Esophagus squamous epithelium (tissue), 4 donors: Measurements from ENCODE around the gene LIME1.

Experiments
- CTCF ChIP-seq, 6 experiments: fragments of 450-650 bp in 4 of 6; fragments of 200-600 bp in 2 of 6; sonication (generic) in 2 of 6; IDR thresholded peaks; one replicate each; pipeline ENCODE4 v1.5.1; 2016 to 2019; ENCODE audit warnings: antibody characterized with exemption in 6 of 6, mild to moderate bottlenecking in 4 of 6, moderate library complexity in 4 of 6
- POLR2A ChIP-seq, 4 donors: fragments of 450-650 bp; IDR thresholded peaks; one replicate each; pipeline ENCODE4 v1.6.1; 2017; ENCODE audit warnings: antibody characterized with exemption in 4 of 4, mild to moderate bottlenecking in 4 of 4, moderate library complexity in 3 of 4

DNA sequence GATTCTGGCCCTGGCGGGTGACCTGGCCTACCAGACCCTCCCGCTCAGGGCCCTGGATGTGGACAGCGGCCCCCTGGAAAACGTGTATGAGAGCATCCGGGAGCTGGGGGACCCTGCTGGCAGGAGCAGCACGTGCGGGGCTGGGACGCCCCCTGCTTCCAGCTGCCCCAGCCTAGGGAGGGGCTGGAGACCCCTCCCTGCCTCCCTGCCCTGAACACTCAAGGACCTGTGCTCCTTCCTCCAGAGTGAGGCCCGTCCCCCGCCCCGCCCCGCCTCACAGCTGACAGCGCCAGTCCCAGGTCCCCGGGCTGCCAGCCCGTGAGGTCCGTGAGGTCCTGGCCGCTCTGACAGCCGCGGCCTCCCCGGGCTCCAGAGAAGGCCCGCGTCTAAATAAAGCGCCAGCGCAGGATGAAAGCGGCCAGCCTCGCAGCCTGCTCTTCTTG lies 2.2 kb downstream of the LIME1 start:
- TF ChIP-seq CTCF (IDR thresholded peaks at IDR 0.05): no peak
- no peak for TF ChIP-seq POLR2A (IDR thresholded peaks at IDR 0.05)
